Epithelial cell of esophagus (primary cell): ENCODE results near the gene AACS.
"Not testable (repeated sequence)": the region's sequence is repeated elsewhere in the genome, so short reads cannot be mapped to it uniquely, and the experiment has no call there.

ENCODE experiments used
- DNase-seq: peaks from one replicate; pipeline ENCODE4 v3.0.0; 2010; ENCODE audit warnings: low read depth
- H3K4me3 ChIP-seq: 2 replicates; pipeline ENCODE4 v1.5.1; 2011; ENCODE audit warnings: mild to moderate bottlenecking, low read length, control low read depth
- TF ChIP-seq, protein P1 (sequence below): IDR thresholded peaks from 2 replicates; pipeline ENCODE4 v1.5.1; 2011; ENCODE audit warnings: low read depth, mild to moderate bottlenecking, low read length, control low read depth, inconsistent platforms; ENCODE audit not compliant: insufficient read depth; ENCODE audit errors: missing control alignments

The AACS gene

DNA sequence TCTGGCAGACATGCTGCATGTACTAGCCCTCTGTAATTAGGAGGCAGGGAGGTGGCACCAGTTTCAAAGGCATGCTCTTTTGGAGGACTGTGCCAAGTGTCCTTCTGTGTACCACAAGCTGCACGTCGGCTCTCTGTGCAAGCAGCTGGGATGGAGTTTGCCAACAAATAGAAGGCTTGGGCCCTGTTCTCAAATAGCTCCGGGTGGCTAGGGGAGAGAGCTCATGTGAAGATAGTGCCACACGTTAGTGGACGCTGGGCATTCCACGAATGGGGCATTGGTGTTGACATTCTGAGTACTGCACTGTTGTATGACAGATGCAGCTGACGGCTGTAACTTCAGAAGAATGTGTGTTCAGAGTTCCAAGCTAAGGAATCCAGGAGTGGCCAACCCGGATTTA lies 4.4 kb downstream of the AACS start:
- no peak for DNase-seq
- H3K4me3 ChIP-seq = no peak overlapping the region
- TF ChIP-seq, protein P1, sequence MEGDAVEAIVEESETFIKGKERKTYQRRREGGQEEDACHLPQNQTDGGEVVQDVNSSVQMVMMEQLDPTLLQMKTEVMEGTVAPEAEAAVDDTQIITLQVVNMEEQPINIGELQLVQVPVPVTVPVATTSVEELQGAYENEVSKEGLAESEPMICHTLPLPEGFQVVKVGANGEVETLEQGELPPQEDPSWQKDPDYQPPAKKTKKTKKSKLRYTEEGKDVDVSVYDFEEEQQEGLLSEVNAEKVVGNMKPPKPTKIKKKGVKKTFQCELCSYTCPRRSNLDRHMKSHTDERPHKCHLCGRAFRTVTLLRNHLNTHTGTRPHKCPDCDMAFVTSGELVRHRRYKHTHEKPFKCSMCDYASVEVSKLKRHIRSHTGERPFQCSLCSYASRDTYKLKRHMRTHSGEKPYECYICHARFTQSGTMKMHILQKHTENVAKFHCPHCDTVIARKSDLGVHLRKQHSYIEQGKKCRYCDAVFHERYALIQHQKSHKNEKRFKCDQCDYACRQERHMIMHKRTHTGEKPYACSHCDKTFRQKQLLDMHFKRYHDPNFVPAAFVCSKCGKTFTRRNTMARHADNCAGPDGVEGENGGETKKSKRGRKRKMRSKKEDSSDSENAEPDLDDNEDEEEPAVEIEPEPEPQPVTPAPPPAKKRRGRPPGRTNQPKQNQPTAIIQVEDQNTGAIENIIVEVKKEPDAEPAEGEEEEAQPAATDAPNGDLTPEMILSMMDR = no peak

DNA sequence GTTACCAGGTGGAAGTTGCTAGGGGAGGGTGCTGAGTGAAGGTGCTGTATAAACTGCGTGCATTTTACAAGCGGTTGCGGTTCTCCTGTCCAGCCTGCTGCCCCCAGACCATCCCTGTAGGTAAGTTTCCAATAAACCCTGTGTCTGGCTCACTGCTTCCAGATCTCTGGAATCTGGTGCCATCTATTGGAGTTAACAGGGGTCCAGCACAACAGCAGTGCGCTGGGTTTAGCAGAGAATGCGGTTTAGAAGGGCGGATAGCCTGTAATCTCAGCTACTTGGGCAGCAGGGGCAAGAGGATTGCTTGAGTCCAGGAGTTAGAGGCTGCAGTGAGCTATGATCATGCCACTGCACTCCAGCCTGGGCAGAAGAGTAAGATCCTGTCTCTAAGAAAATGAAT lies 4.9 kb downstream of the AACS start:
- no peak for DNase-seq
- TF ChIP-seq, protein P1 = no peak

DNA sequence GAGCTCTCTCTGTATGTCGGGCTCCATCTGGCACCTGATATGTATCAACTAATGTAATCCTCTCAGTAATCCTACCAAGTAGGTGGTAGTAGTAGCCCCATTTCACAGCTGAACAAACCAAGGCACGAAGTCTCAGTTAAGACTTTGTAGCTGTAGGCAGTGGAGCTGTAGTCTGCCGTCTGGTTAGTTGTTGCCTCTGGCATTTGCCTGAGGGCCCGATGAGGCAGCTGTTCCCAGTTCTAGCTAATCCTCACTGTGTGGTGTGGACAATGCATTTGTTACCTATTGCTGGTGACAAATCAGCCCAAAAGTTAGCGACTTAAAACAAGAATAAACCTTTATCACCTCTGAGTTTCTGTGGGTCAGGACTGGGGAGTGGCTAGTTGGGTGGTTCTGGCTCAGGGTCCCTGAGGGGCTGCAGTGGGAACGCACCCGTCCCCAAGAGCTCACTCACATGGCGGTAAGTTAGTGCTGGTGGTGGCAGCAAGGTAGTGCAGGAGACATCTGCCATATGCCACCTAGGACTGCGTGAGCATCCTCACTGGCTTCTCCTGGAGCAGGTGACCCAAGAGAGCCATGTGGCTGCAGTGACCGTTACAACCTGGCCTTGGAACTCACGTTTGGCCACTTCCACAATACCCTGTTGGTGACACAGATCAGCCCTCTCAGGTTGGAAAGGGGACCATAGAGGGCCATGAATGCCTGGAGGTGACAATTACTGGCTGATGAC lies 5.6 kb downstream of the AACS start:
- no peak overlapping the region for H3K4me3 ChIP-seq
- TF ChIP-seq, protein P1 = no peak
- no peak for DNase-seq

More for the DNA sequence above, 4.9 kb downstream of the AACS start:
- no peak overlapping the region for H3K4me3 ChIP-seq

DNA sequence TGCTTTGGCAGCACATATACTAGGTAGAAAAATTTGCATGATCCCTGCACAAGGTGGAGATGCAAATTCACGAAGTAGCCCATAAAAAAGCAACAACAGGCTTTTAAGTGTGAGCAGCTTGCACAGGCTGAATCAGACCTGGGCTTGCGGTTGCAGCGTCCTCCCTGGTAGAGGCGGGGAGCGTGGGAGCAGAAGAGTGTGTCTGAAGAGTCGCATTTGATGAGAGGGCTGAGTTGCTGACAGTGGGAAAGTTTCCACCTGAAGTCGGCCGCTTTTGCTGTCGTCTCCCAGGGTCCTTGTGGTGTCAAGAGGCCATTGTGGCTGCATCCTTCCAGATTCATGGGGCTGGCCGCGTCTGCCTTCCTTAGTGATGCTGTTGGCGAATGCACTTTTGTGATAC lies 6.2 kb downstream of the AACS start:
- TF ChIP-seq, protein P1 = no peak
- H3K4me3 ChIP-seq = no peak overlapping the region
- DNase-seq = no peak

DNA sequence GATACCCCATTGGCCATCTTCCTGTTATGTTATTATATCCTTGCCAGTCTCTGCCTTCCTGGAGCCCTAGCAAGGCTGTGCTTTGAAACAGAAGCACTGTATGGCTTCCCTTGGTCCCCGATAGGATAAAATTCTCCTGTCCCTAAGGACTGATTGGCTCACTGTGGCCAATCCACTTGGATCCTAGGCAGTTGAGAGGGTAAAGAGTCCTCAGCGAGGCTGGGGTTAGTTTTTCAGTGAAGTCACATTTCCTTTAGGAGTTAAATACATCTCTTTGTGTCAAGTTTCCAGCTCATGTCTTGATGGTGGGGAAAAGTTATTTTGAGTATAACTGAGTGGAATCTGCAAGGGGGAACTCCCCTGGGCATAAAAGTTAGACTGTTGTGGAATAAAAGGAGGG lies 7.3 kb downstream of the AACS start:
- no peak for DNase-seq
- H3K4me3 ChIP-seq = no peak overlapping the region
- TF ChIP-seq, protein P1 = no peak

DNA sequence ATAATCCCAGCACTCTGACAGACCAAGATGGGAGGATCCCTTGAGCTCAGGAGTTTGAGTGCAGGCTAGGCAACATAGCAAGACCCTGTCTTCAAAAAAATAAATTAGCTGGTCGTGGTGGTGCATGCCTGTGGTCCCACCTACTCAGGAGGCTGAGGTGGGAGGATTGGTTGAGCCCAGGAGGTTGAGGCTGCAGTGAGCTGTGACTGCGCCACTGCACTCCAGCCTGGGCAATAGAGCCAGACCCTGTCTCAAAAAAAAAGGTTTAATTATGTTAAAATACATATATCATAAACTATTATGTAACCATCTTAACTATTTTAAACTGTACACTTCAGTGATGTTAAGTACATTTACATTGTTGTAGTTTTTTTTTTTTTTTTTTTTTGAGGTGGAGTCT lies 9.1 kb downstream of the AACS start:
- not testable (repeated sequence) for DNase-seq

DNA sequence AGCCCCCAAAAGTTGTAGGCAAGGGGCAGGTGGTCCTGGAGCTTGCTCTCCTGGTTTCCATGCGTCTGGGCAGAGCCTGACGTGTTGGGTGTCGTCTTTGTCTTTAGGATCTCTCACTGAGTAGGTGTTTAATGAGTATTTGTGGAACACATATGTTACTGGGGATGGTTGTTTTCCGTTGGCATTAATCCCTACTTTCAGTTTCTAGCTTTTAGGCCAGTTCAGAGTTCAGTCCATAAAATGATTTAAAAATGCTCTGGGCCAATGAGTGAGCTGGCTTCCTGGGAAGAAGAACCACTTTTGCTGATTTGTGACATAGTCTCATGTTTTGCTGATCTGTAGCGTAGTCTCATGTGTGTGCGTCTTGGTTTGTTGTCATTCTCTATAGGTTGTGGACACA lies 10.9 kb downstream of the AACS start:
- no peak overlapping the region for H3K4me3 ChIP-seq
- DNase-seq = no peak
- TF ChIP-seq, protein P1 = no peak

More for the DNA sequence above, 9.1 kb downstream of the AACS start:
- not testable (repeated sequence) for H3K4me3 ChIP-seq
